CD14-positive monocyte (primary cell): Measurements from ENCODE around the gene STARD7. TPM values are rescaled to one million over a fixed set of nuclear protein-coding genes. Genes with fewer than 3 reads are reported as not detected.

Source experiments
- DNase-seq, 3 donors: peaks; one replicate each; pipeline ENCODE4 v3.0.0-alpha.2; 2011 to 2022
- H2AFZ ChIP-seq: 2 replicates; pipeline ENCODE4 v1.6.0; 2012; ENCODE audit warnings: mild to moderate bottlenecking, low read depth, low read length, inconsistent platforms; ENCODE audit not compliant: insufficient read depth, poor library complexity, severe bottlenecking
- H3K27ac ChIP-seq, 2 donors: 1 replicate in 1 of 2; 2 replicates in 1 of 2; pipeline ENCODE4 v1.5.1; 2012 to 2013; ENCODE audit warnings: low read length in 2 of 2, control low read depth in 1 of 2, inconsistent platforms in 1 of 2, low read depth in 1 of 2, mild to moderate bottlenecking in 1 of 2
- H3K27me3 ChIP-seq, 2 donors: one replicate each; pipeline versions ENCODE4 v1.6.0 to v1.6.1; 2011 to 2013; ENCODE audit warnings: low read length in 2 of 2; ENCODE audit not compliant: control insufficient read depth in 2 of 2, insufficient read depth in 2 of 2
- H3K36me3 ChIP-seq, 2 donors: replicated peaks in 1 of 2; 1 replicate in 1 of 2; 2 replicates in 1 of 2; pipeline versions ENCODE4 v1.5.1 to v1.6.1; 2012 to 2013; ENCODE audit warnings: low read length in 2 of 2, control low read depth in 1 of 2, inconsistent platforms in 1 of 2, mild to moderate bottlenecking in 1 of 2; ENCODE audit not compliant: insufficient read depth in 2 of 2, control insufficient read depth in 1 of 2
- H3K4me1 ChIP-seq, 2 donors: 1 replicate in 1 of 2; 2 replicates in 1 of 2; pipeline versions ENCODE4 v1.5.1 to v1.6.1; 2012 to 2013; ENCODE audit warnings: low read length in 2 of 2, control low read depth in 1 of 2, inconsistent platforms in 1 of 2, mild to moderate bottlenecking in 1 of 2, moderate library complexity in 1 of 2; ENCODE audit not compliant: insufficient read depth in 2 of 2, control insufficient read depth in 1 of 2
- H3K4me2 ChIP-seq: replicated peaks from 2 replicates; pipeline ENCODE3; 2012; ENCODE audit warnings: low read length, moderate library complexity, mild to moderate bottlenecking; ENCODE audit not compliant: poor library complexity, severe bottlenecking; ENCODE audit errors: extremely low read depth
- H3K4me3 ChIP-seq, 3 experiments: fragments of 200-600 bp in 1 of 3; sonication (generic) in 1 of 3; replicated peaks in 1 of 3; 1 replicate in 2 of 3; 2 replicates in 1 of 3; pipeline ENCODE4 v1.5.1; 2011 to 2013; ENCODE audit warnings: low read length in 3 of 3, mild to moderate bottlenecking in 3 of 3, control low read depth in 2 of 3, low read depth in 2 of 3, inconsistent platforms in 1 of 3, moderate library complexity in 1 of 3
- H3K79me2 ChIP-seq: 2 replicates; pipeline ENCODE4 v1.6.0; 2012; ENCODE audit warnings: mild to moderate bottlenecking, control low read depth, inconsistent platforms, low read length, moderate library complexity; ENCODE audit not compliant: insufficient read depth
- H3K9ac ChIP-seq: 2 replicates; pipeline ENCODE4 v1.6.0; 2017; ENCODE audit warnings: low read length, mild to moderate bottlenecking; ENCODE audit not compliant: insufficient read depth, poor library complexity, severe bottlenecking
- H3K9me3 ChIP-seq, 2 donors: replicated peaks in 1 of 2; 1 replicate in 1 of 2; 2 replicates in 1 of 2; pipeline versions ENCODE4 v1.5.1 to v1.6.1; 2012 to 2013; ENCODE audit warnings: low read length in 2 of 2, control low read depth in 1 of 2; ENCODE audit not compliant: control insufficient read depth in 1 of 2, insufficient read depth in 1 of 2
- H4K20me1 ChIP-seq: 2 replicates; pipeline ENCODE4 v1.6.0; 2012; ENCODE audit warnings: mild to moderate bottlenecking, low read length, control low read depth, moderate library complexity; ENCODE audit not compliant: insufficient read depth
- H3K27ac Mint-ChIP-seq, 7 donors: one replicate each; pipeline ENCODE4 v1.8.0; 2020; ENCODE audit warnings: mild to moderate bottlenecking in 7 of 7, mixed read lengths in 7 of 7, moderate library complexity in 6 of 7, inconsistent platforms in 2 of 7
- H3K27me3 Mint-ChIP-seq, 3 donors: one replicate each; pipeline ENCODE4 v1.8.0; 2021 to 2022; ENCODE audit warnings: low read depth in 3 of 3, mild to moderate bottlenecking in 3 of 3, mixed read lengths in 3 of 3, moderate library complexity in 3 of 3, inconsistent platforms in 1 of 3
- H3K36me3 Mint-ChIP-seq, 2 donors: one replicate each; pipeline ENCODE4 v1.8.0; 2020; ENCODE audit warnings: mixed read lengths in 2 of 2, inconsistent platforms in 1 of 2, mild to moderate bottlenecking in 1 of 2
- H3K4me1 Mint-ChIP-seq: one replicate; pipeline ENCODE4 v1.8.0; 2020; ENCODE audit warnings: mild to moderate bottlenecking, mixed read lengths
- H3K4me3 Mint-ChIP-seq, 2 donors: one replicate each; pipeline ENCODE4 v1.8.0; 2020; ENCODE audit warnings: mild to moderate bottlenecking in 2 of 2, mixed read lengths in 2 of 2, moderate library complexity in 1 of 2
- H3K9me3 Mint-ChIP-seq, 7 donors: one replicate each; pipeline ENCODE4 v1.8.0; 2020 to 2022; ENCODE audit warnings: mixed read lengths in 7 of 7, mild to moderate bottlenecking in 6 of 7, moderate library complexity in 6 of 7, inconsistent platforms in 2 of 7
- WGBS: methylation state at CpG from one replicate; pipeline ENCODE4 v1.1.5; 2013; ENCODE audit warnings: missing lambda C conversion rate; ENCODE audit not compliant: insufficient coverage; 5-methylcytosine and 5-hydroxymethylcytosine counted together
- intact Hi-C, 2 donors: fragments of 100-400 bp; cut with micrococcal nuclease; formaldehyde crosslinking; loops; one replicate each; pipeline versions ENCODE4 v1.15.0 to v1.15.1; 2023
- polyA plus RNA-seq, 3 donors: library from polyadenylated mRNA; depleted of rRNA in 1 of 3; unstranded in 2 of 3; stranded (reverse) in 1 of 3; fragments of 300-500 nt in 2 of 3; fragments of >200 nt in 1 of 3; fragmentation: Illumina TruSeq in 2 of 3; gene quantifications; 1 replicate in 2 of 3; 2 replicates in 1 of 3; pipeline ENCODE4 v1.2.3, GENCODE V29; 2012 to 2021
- TF ChIP-seq, protein P1 (sequence below): fragments of 200-600 bp; IDR thresholded peaks from one replicate; pipeline ENCODE4 v1.8.0; 2022; ENCODE audit warnings: antibody characterized with exemption, mild to moderate bottlenecking

The STARD7 gene
- polyA plus RNA-seq, 3 donors: 38.0 to 179 (median 172) TPM

GRCh38 chr2:96218508-96219131 lies 10.0 kb upstream of the STARD7 start:
- Histone ChIP-seq H3K79me2 (peaks cover 43% of the 10 kb centered on the region), H3K4me1 (peaks cover 42 to 46% of the 10 kb centered on the region in 2 donors), H3K9ac (no peak overlapping the region), H3K27me3 (no peaks in the 10 kb centered on the region), H3K4me3 (no peak overlapping the region), H3K4me2 (no peak overlapping the region), H3K9me3 (no peaks in the 10 kb centered on the region), H3K27ac (peak overlapping the region in 1 of 2 donors; percentile 45), H3K36me3 (no peaks in the 10 kb centered on the region), H2AFZ (no peak overlapping the region), H4K20me1 (no peaks in the 10 kb centered on the region)
- peaks cover 6 to 11% of the 10 kb centered on the region in 2 donors for H3K36me3 Mint-ChIP-seq
- H3K4me3 Mint-ChIP-seq: no peak overlapping the region
- WGBS: 30% methylated on average over 3 of the region's 13 CpGs
- peak overlapping the region in 4 of 7 donors; percentile 72 to 87 (median 75) for H3K27ac Mint-ChIP-seq
- H3K9me3 Mint-ChIP-seq: no peaks in the 10 kb centered on the region
- DNase-seq: no peak
- H3K27me3 Mint-ChIP-seq: no peaks in the 10 kb centered on the region
- peaks cover 62% of the 10 kb centered on the region for H3K4me1 Mint-ChIP-seq
- intact Hi-C loops: no loop called here
- TF ChIP-seq, protein P1, sequence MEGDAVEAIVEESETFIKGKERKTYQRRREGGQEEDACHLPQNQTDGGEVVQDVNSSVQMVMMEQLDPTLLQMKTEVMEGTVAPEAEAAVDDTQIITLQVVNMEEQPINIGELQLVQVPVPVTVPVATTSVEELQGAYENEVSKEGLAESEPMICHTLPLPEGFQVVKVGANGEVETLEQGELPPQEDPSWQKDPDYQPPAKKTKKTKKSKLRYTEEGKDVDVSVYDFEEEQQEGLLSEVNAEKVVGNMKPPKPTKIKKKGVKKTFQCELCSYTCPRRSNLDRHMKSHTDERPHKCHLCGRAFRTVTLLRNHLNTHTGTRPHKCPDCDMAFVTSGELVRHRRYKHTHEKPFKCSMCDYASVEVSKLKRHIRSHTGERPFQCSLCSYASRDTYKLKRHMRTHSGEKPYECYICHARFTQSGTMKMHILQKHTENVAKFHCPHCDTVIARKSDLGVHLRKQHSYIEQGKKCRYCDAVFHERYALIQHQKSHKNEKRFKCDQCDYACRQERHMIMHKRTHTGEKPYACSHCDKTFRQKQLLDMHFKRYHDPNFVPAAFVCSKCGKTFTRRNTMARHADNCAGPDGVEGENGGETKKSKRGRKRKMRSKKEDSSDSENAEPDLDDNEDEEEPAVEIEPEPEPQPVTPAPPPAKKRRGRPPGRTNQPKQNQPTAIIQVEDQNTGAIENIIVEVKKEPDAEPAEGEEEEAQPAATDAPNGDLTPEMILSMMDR: no peak

- Histone ChIP-seq H3K9ac (no peak overlapping the region), H3K4me3 (no peak overlapping the region), H3K27me3 (no peaks in the 10 kb centered on the region), H3K4me1 (peaks cover 27 to 29% of the 10 kb centered on the region in 2 donors), H4K20me1 (no peaks in the 10 kb centered on the region), H3K4me2 (no peak overlapping the region), H2AFZ (no peak overlapping the region), H3K9me3 (no peaks in the 10 kb centered on the region), H3K36me3 (no peaks in the 10 kb centered on the region), H3K79me2 (peaks cover 58% of the 10 kb centered on the region), H3K27ac (peak overlapping the region in 1 of 2 donors; percentile 59)
- DNase-seq: no peak
- peaks cover 13 to 30% of the 10 kb centered on the region in 2 donors for H3K36me3 Mint-ChIP-seq
- TF ChIP-seq, protein P1: no peak
- intact Hi-C loops: no loop called here
- no peaks in the 10 kb centered on the region for H3K27me3 Mint-ChIP-seq
- no CpG with 5 or more reads among the region's 4 CpGs for WGBS
- H3K9me3 Mint-ChIP-seq: no peaks in the 10 kb centered on the region
- no peak overlapping the region for H3K4me3 Mint-ChIP-seq
- peaks cover 44% of the 10 kb centered on the region for H3K4me1 Mint-ChIP-seq
- peak overlapping the region in 5 of 7 donors; percentile 42 to 87 (median 64) for H3K27ac Mint-ChIP-seq
Observed at GRCh38 chr2:96214554-96214953, 5.9 kb upstream of the STARD7 start.
